CD4-positive, alpha-beta T cell (primary cell): Measurements from ENCODE around the gene GSTM5. TPM values are rescaled to one million over a fixed set of nuclear protein-coding genes. Genes with fewer than 3 reads are reported as not detected.
"Not testable (repeated sequence)": the region's sequence is repeated elsewhere in the genome, so short reads cannot be mapped to it uniquely, and the experiment has no call there.

Experiments
- ATAC-seq: fragments of 200-7000 bp; cut with Tn5 transposase; one replicate; pipeline ENCODE4 v1.10.0; 2022; ENCODE audit warnings: mild to moderate bottlenecking; ENCODE audit not compliant: poor library complexity
- CTCF ChIA-PET: fragments of 350-600 bp; sonication (Branson Sonifier 250); formaldehyde crosslinking; loops from one replicate; lab custom pipeline; 2021; ENCODE audit warnings: antibody characterized with exemption, inconsistent platforms; lab: Charles Lee
- POLR2A ChIA-PET: fragments of 350-600 bp; sonication (Branson Sonifier 250); formaldehyde crosslinking; loops from one replicate; lab custom pipeline; 2021; ENCODE audit warnings: antibody characterized with exemption, inconsistent platforms; lab: Charles Lee
- DNase-seq, 14 experiments: peaks; one replicate each; pipeline ENCODE4 v3.0.0-alpha.2; 2013 to 2020; ENCODE audit warnings: mixed read lengths in 2 of 14
- H3K27ac ChIP-seq, 2 donors: one replicate each; pipeline versions ENCODE4 v1.5.1 to v1.7.0; 2013; ENCODE audit warnings: low read length in 2 of 2, low read depth in 1 of 2, mild to moderate bottlenecking in 1 of 2
- H3K27me3 ChIP-seq, 2 experiments: 1 replicate in 1 of 2; 2 replicates in 1 of 2; pipeline versions ENCODE4 v1.6.1 to v1.7.0; 2013; ENCODE audit warnings: low read length in 2 of 2, control low read depth in 1 of 2, mild to moderate bottlenecking in 1 of 2, moderate library complexity in 1 of 2; ENCODE audit not compliant: insufficient read depth in 2 of 2, control insufficient read depth in 1 of 2
- H3K36me3 ChIP-seq: one replicate; pipeline ENCODE4 v1.6.1; 2013; ENCODE audit warnings: low read length, control low read depth; ENCODE audit not compliant: insufficient read depth
- H3K4me1 ChIP-seq: one replicate; pipeline ENCODE4 v1.6.1; 2013; ENCODE audit warnings: low read length, control low read depth; ENCODE audit not compliant: insufficient read depth
- H3K4me3 ChIP-seq: one replicate; pipeline ENCODE4 v1.5.1; 2013; ENCODE audit warnings: mild to moderate bottlenecking, low read length, moderate library complexity
- H3K9me3 ChIP-seq, 2 experiments: 1 replicate in 1 of 2; 2 replicates in 1 of 2; pipeline versions ENCODE4 v1.6.1 to v1.7.0; 2013; ENCODE audit warnings: low read length in 2 of 2, mild to moderate bottlenecking in 2 of 2, control low read depth in 1 of 2, moderate library complexity in 1 of 2; ENCODE audit not compliant: control insufficient read depth in 1 of 2, insufficient read depth in 1 of 2
- H3K27ac Mint-ChIP-seq: one replicate; pipeline ENCODE4 v1.8.0; 2020; ENCODE audit warnings: mixed read lengths
- H3K27me3 Mint-ChIP-seq: one replicate; pipeline ENCODE4 v1.8.0; 2021; ENCODE audit warnings: mixed read lengths
- H3K36me3 Mint-ChIP-seq: one replicate; pipeline ENCODE4 v1.8.0; 2021; ENCODE audit warnings: low read depth, mixed read lengths
- H3K4me1 Mint-ChIP-seq: one replicate; pipeline ENCODE4 v1.8.0; 2021; ENCODE audit warnings: low read depth, mixed read lengths
- H3K4me3 Mint-ChIP-seq: one replicate; pipeline ENCODE4 v1.8.0; 2020; ENCODE audit warnings: mild to moderate bottlenecking, mixed read lengths
- H3K9me3 Mint-ChIP-seq: one replicate; pipeline ENCODE4 v1.8.0; 2020; ENCODE audit warnings: mixed read lengths
- CTCF ChIP-seq: fragments of 200-600 bp; IDR thresholded peaks from one replicate; pipeline ENCODE4 v1.8.0; 2022; ENCODE audit warnings: antibody characterized with exemption, mild to moderate bottlenecking
- intact Hi-C, 2 experiments: fragments of 100-400 bp; cut with DNase I in 1 of 2; cut with micrococcal nuclease in 1 of 2; formaldehyde crosslinking; loops; one replicate each; pipeline versions ENCODE4 v1.15.1 to v1.9.0; 2023 to 2025; cut with DNase I, micrococcal nuclease
- total RNA-seq, 174 experiments: library from RNA in 2 of 174; stranded (reverse) in 2 of 174; gene quantifications; one replicate each; pipeline ENCODE4 v1.2.3 and lab custom pipeline; 2021 to 2026

Gene GSTM5
- total RNA-seq, 2 experiments from 2014 or later = 0.20 to 0.36 TPM

- Mint-ChIP-seq H3K4me3 (no peak overlapping the region), H3K9me3 (no peaks in the 10 kb centered on the region), H3K27me3 (peaks cover 10% of the 10 kb centered on the region), H3K36me3 (no peaks in the 10 kb centered on the region), H3K27ac (no peak overlapping the region), H3K4me1 (no peaks in the 10 kb centered on the region)
- ChIA-PET CTCF (no interaction called here), POLR2A (no interaction called here)
- ATAC-seq (no peak), DNase-seq (no peak)
- TF ChIP-seq CTCF = no peak
- Histone ChIP-seq H3K27ac (no peak overlapping the region), H3K27me3 (peaks cover 5 to 10% of the 10 kb centered on the region in 2 experiments), H3K9me3 (peaks cover 0 to 5% of the 10 kb centered on the region in 2 experiments), H3K4me3 (no peak overlapping the region), H3K36me3 (no peaks in the 10 kb centered on the region), H3K4me1 (no peaks in the 10 kb centered on the region)
- intact Hi-C loops = no loop called here
Observed at GRCh38 chr1:109751531-109752260, 39.6 kb downstream of the GSTM5 start.

DNA sequence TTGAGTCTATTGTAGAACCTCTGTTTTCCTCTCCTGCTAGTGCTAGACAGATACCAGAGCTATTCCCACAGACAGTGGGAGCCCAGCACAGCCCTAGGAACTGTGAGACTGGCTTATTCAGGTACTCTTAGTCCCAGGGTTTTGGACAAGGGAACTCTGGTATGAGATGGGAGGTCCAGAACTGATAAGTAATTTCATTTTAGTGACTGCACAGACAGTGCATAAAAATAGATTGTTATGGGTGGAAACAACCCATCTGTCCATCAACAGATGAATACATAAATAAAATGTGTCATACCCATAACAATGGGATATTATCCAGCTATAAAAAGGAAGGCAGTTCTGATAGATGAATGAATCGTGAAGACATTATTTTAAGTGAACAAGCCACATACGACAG is 42.7 kb downstream of the GSTM5 start:
- ATAC-seq = no peak

GRCh38 chr1:109756325-109756724 is 44.3 kb downstream of the GSTM5 start:
- H3K4me1 ChIP-seq, POLR2A ChIA-PET, H3K27ac ChIP-seq, H3K27ac Mint-ChIP-seq, DNase-seq, H3K27me3 ChIP-seq, H3K36me3 ChIP-seq, ATAC-seq, H3K4me3 Mint-ChIP-seq, H3K27me3 Mint-ChIP-seq, CTCF ChIA-PET, H3K9me3 Mint-ChIP-seq, intact Hi-C loops, H3K36me3 Mint-ChIP-seq, H3K4me3 ChIP-seq, H3K4me1 Mint-ChIP-seq, H3K9me3 ChIP-seq: not testable (repeated sequence)

More for the DNA sequence above, 42.7 kb downstream of the GSTM5 start:
- peaks cover 0 to 3% of the 10 kb centered on the region in 2 experiments for H3K27me3 ChIP-seq
- CTCF ChIA-PET = no interaction called here
- no peak for TF ChIP-seq CTCF
- no peaks in the 10 kb centered on the region for H3K36me3 ChIP-seq
- no peak overlapping the region for H3K4me3 Mint-ChIP-seq
- POLR2A ChIA-PET = no interaction called here
- H3K27ac ChIP-seq = no peak overlapping the region
- no peaks in the 10 kb centered on the region for H3K9me3 ChIP-seq
- intact Hi-C loops = no loop called here
- no peak overlapping the region for H3K4me3 ChIP-seq
- no peaks in the 10 kb centered on the region for H3K4me1 Mint-ChIP-seq
- H3K9me3 Mint-ChIP-seq = no peaks in the 10 kb centered on the region
- no peak overlapping the region for H3K27ac Mint-ChIP-seq
- H3K4me1 ChIP-seq = no peaks in the 10 kb centered on the region
- no peak for DNase-seq
- peaks cover 7% of the 10 kb centered on the region for H3K27me3 Mint-ChIP-seq
- H3K36me3 Mint-ChIP-seq = no peaks in the 10 kb centered on the region
